OCI-LY7 (cell line): ENCODE measurements around the gene CERS1.

ENCODE experiments used
- EZH2phosphoT487 ChIP-seq: fragments of 200-600 bp; sonication (generic); IDR thresholded peaks from 2 replicates; pipeline ENCODE4 v1.6.1; 2018; ENCODE audit warnings: low read depth, borderline replicate concordance, mild to moderate bottlenecking, mixed run types, antibody characterized with exemption, low read length, moderate library complexity, mixed read lengths
- TF ChIP-seq, protein P1 (sequence below): fragments of 200-600 bp; sonication (generic); conservative IDR thresholded peaks from 2 replicates; pipeline ENCODE4 v1.5.1; 2014; ENCODE audit warnings: mild to moderate bottlenecking, antibody characterized with exemption, low read length, moderate library complexity, mixed read lengths

DNA sequence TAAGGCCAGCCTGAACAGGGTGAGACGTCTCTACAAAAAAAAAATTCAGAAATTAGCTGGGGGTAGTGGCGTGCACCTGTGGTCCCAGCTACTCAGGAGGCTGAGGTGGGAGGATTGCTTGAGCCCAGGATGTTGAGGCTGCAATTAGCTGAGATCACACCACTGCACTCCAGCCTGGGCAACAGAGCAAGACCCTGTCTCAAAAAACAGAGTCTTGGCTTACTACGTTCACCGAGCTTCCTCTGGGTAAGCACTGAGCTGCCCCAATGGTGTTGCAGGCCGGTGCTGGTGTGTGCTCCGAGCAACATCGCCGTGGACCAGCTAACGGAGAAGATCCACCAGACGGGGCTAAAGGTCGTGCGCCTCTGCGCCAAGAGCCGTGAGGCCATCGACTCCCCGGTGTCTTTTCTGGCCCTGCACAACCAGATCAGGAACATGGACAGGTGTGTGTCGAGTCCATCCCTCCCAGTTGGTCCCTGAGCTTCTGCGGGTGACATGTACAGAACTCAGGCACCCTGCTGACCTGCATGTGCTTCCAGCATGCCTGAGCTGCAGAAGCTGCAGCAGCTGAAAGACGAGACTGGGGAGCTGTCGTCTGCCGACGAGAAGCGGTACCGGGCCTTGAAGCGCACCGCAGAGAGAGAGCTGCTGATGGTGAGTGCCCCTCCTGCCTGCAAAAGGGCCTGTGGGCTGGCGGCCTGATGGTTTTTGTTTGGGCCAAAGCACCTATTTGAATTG lies 40.1 kb downstream of the CERS1 start:
- TF ChIP-seq, protein P1, sequence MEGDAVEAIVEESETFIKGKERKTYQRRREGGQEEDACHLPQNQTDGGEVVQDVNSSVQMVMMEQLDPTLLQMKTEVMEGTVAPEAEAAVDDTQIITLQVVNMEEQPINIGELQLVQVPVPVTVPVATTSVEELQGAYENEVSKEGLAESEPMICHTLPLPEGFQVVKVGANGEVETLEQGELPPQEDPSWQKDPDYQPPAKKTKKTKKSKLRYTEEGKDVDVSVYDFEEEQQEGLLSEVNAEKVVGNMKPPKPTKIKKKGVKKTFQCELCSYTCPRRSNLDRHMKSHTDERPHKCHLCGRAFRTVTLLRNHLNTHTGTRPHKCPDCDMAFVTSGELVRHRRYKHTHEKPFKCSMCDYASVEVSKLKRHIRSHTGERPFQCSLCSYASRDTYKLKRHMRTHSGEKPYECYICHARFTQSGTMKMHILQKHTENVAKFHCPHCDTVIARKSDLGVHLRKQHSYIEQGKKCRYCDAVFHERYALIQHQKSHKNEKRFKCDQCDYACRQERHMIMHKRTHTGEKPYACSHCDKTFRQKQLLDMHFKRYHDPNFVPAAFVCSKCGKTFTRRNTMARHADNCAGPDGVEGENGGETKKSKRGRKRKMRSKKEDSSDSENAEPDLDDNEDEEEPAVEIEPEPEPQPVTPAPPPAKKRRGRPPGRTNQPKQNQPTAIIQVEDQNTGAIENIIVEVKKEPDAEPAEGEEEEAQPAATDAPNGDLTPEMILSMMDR, result no peak
- TF ChIP-seq EZH2phosphoT487, result no peak
